Measurements from ENCODE around the gene ATP2A1. TPM values are rescaled to one million over a fixed set of nuclear protein-coding genes. Genes with fewer than 3 reads are reported as not detected.

The ATP2A1 gene
- total and polyA plus RNA-seq, 2 donors (not counting 3 experiments of a cell fraction or from before 2014, with no cell fraction given): 1.2 to 2.5 TPM

GRCh38 chr16:28845293-28845692 lies 33.0 kb upstream of the ATP2A1 start:
- no peaks in the 10 kb centered on the region for H3K9me3 ChIP-seq (replicated peaks; ENCODE audit: control insufficient read depth, insufficient read depth, low read length)
- H3K79me2 ChIP-seq (ENCODE audit: control insufficient read depth, insufficient read depth, low read length): peaks cover 27% of the 10 kb centered on the region
- no peaks in the 10 kb centered on the region for H3K27me3 ChIP-seq (ENCODE audit: control insufficient read depth in 2 of 2, insufficient read depth in 2 of 2, low read length in 2 of 2)
- no peaks in the 10 kb centered on the region for H4K20me1 ChIP-seq (replicated peaks; ENCODE audit: control insufficient read depth, extremely low read depth, insufficient read depth, low read length)
- H2AFZ ChIP-seq (ENCODE audit: low read depth, low read length): no peak overlapping the region
- TF ChIP-seq GATA2 (IDR thresholded peaks at IDR 0.05; ENCODE audit: insufficient read depth, insufficient read length, low read depth, low read length) (no peak), MAX (IDR thresholded peaks at IDR 0.05; ENCODE audit: insufficient read depth, insufficient read length) (no peak), POLR2AphosphoS5 (IDR thresholded peaks at IDR 0.05; ENCODE audit: insufficient read depth, low read depth, low read length) (no peak), POLR2A (IDR thresholded peaks at IDR 0.05; ENCODE audit: low read depth, low read length) (no peak), FOS (IDR thresholded peaks at IDR 0.05; ENCODE audit: borderline replicate concordance, insufficient read depth, low read length) (no peak), MYC (IDR thresholded peaks at IDR 0.05; ENCODE audit: low read depth, low read length) (no peak)
- TF ChIP-seq, protein P1, sequence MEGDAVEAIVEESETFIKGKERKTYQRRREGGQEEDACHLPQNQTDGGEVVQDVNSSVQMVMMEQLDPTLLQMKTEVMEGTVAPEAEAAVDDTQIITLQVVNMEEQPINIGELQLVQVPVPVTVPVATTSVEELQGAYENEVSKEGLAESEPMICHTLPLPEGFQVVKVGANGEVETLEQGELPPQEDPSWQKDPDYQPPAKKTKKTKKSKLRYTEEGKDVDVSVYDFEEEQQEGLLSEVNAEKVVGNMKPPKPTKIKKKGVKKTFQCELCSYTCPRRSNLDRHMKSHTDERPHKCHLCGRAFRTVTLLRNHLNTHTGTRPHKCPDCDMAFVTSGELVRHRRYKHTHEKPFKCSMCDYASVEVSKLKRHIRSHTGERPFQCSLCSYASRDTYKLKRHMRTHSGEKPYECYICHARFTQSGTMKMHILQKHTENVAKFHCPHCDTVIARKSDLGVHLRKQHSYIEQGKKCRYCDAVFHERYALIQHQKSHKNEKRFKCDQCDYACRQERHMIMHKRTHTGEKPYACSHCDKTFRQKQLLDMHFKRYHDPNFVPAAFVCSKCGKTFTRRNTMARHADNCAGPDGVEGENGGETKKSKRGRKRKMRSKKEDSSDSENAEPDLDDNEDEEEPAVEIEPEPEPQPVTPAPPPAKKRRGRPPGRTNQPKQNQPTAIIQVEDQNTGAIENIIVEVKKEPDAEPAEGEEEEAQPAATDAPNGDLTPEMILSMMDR (IDR thresholded peaks at IDR 0.05; ENCODE audit: extremely low read depth in 1 of 2, insufficient read depth in 1 of 2, low read depth in 1 of 2, low read length in 2 of 2): no peak
- BruUV-seq (replicated peaks): no TSS peak
- peak overlapping the region; percentile 82 for H3K9ac ChIP-seq (replicated peaks; ENCODE audit: extremely low read depth, insufficient read depth, low read length)
- H3K36me3 ChIP-seq (ENCODE audit: control insufficient read depth in 2 of 2, extremely low read depth in 1 of 2, insufficient read depth in 2 of 2, low read length in 2 of 2): peaks cover 9 to 23% of the 10 kb centered on the region in 2 experiments
- POLR2A ChIA-PET: interaction anchor here (2.3 kb wide), 1 partner anchor 22 kb away, joined by 13 read pairs; the partner anchor contains the start of gene ATXN2L
- DNase-seq (ENCODE audit: low read depth, low spot score): peak; percentile 15
- CTCF ChIA-PET: interaction anchor here (0.8 to 2.5 kb wide), 3 partner anchors 20 to 100 kb away, joined by 3 to 6 read pairs (median 6); partner anchors contain the start of gene ATXN2L
- H3K4me3 ChIP-seq (replicated peaks in 1 of 3; ENCODE audit: insufficient read depth in 1 of 3, low read depth in 1 of 3, low read length in 3 of 3): peak overlapping the region; percentile 54 to 84 (median 67)
- H3K4me2 ChIP-seq (ENCODE audit: insufficient read depth, low read length): peak overlapping the region; percentile 85
- FAIRE-seq: no peak
- intact Hi-C loops (cut with micrococcal nuclease): no loop called here
- H3K9me1 ChIP-seq (replicated peaks; ENCODE audit: control insufficient read depth, extremely low read depth, insufficient read depth, low read length): no peaks in the 10 kb centered on the region
- dilution Hi-C loops (cut with MboI; ENCODE audit: extremely low pct_ligation_motif_present, low sequenced_read_pairs): no loop called here
- H3K4me1 ChIP-seq (ENCODE audit: control insufficient read depth, extremely low read depth, insufficient read depth, low read length): peaks cover 13% of the 10 kb centered on the region
- H3K27ac ChIP-seq (ENCODE audit: insufficient read depth, low read depth, low read length): peak overlapping the region; percentile 35
